Esophagus muscularis mucosa (tissue), 4 donors: ENCODE data around the gene CDC42EP2.
A peak's percentile ranks its signal among the peaks of the same experiment; 100 is the strongest.

Experiments used
- EP300 ChIP-seq: sonication (generic); formaldehyde crosslinking; IDR thresholded peaks from one replicate; pipeline ENCODE4 v1.6.1; 2017; ENCODE audit warnings: antibody characterized with exemption
- POLR2A ChIP-seq: fragments of 450-650 bp; IDR thresholded peaks from one replicate; pipeline ENCODE4 v1.6.1; 2017; ENCODE audit warnings: antibody characterized with exemption, moderate library complexity, mild to moderate bottlenecking, low read depth
- POLR2AphosphoS5 ChIP-seq, 2 donors: sonication (generic); formaldehyde crosslinking; IDR thresholded peaks; one replicate each; pipeline ENCODE4 v1.6.1; 2017; ENCODE audit warnings: antibody characterized with exemption in 2 of 2
- TF ChIP-seq, protein P1 (sequence below), 3 experiments: fragments of 200-600 bp in 2 of 3; fragments of 450-650 bp in 1 of 3; sonication (generic) in 2 of 3; IDR thresholded peaks; one replicate each; pipeline ENCODE4 v1.5.1; 2017 to 2019; ENCODE audit warnings: antibody characterized with exemption in 3 of 3, mild to moderate bottlenecking in 2 of 3, moderate library complexity in 1 of 3

- no peak for TF ChIP-seq POLR2A
- TF ChIP-seq, protein P1, sequence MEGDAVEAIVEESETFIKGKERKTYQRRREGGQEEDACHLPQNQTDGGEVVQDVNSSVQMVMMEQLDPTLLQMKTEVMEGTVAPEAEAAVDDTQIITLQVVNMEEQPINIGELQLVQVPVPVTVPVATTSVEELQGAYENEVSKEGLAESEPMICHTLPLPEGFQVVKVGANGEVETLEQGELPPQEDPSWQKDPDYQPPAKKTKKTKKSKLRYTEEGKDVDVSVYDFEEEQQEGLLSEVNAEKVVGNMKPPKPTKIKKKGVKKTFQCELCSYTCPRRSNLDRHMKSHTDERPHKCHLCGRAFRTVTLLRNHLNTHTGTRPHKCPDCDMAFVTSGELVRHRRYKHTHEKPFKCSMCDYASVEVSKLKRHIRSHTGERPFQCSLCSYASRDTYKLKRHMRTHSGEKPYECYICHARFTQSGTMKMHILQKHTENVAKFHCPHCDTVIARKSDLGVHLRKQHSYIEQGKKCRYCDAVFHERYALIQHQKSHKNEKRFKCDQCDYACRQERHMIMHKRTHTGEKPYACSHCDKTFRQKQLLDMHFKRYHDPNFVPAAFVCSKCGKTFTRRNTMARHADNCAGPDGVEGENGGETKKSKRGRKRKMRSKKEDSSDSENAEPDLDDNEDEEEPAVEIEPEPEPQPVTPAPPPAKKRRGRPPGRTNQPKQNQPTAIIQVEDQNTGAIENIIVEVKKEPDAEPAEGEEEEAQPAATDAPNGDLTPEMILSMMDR (IDR thresholded peaks at IDR 0.05): no peak
- no peak for TF ChIP-seq EP300
- TF ChIP-seq POLR2AphosphoS5 (IDR thresholded peaks at IDR 0.05): peak; percentile 35 to 61
Observed at GRCh38 chr11:65316227-65317024, 1.8 kb downstream of the CDC42EP2 start.
